GM21825 (cell line): Measurements from ENCODE around the gene NAA10.
"Not testable (repeated sequence)": the region's sequence is repeated elsewhere in the genome, so short reads cannot be mapped to it uniquely, and the experiment has no call there.

Source experiments
- ATAC-seq: cut with Tn5 transposase; IDR thresholded peaks from one replicate; pipeline ENCODE4 v1.9.1; 2021; ENCODE audit warnings: mild to moderate bottlenecking, moderate library complexity; ENCODE audit not compliant: unreplicated experiment

The NAA10 gene

GRCh38 chrX:153934762-153935325 lies at the start of gene NAA10:
TSS of gene NAA10 (minus strand) at chrX:153935037. CDS start at chrX:153934904, 133 bp downstream.
- peak; percentile 83 for ATAC-seq

GRCh38 chrX:153983321-153983801 lies 48.5 kb upstream of the NAA10 start:
- no peak for ATAC-seq

- ATAC-seq: no peak
Measured at GRCh38 chrX:153981771-153982533, 47.1 kb upstream of the NAA10 start.

- no peak for ATAC-seq
Measured at GRCh38 chrX:153981231-153981630, 46.4 kb upstream of the NAA10 start.

GRCh38 chrX:153980394-153980793 lies 45.6 kb upstream of the NAA10 start:
- not testable (repeated sequence) for ATAC-seq

GRCh38 chrX:153974726-153975286 lies 40.0 kb upstream of the NAA10 start:
- no peak for ATAC-seq

- ATAC-seq: no peak
Measured at GRCh38 chrX:153974003-153974725, 39.3 kb upstream of the NAA10 start.

GRCh38 chrX:153973127-153974002 lies 38.5 kb upstream of the NAA10 start:
- ATAC-seq: no peak

GRCh38 chrX:153972368-153973126 lies 37.7 kb upstream of the NAA10 start, which contains the start of gene TMEM187:
TSS of gene TMEM187 (plus strand) at chrX:153972754. CDS start at chrX:153982063, 9,309 bp downstream.
- peak; percentile 47 for ATAC-seq

- peak; percentile 37 for ATAC-seq
Measured at GRCh38 chrX:153971450-153972367, 36.9 kb upstream of the NAA10 start, which contains the start of gene HCFC1. TSS of gene HCFC1 (minus strand) at chrX:153971818. CDS start at chrX:153970840, 978 bp downstream.

GRCh38 chrX:153971124-153971449 lies 36.2 kb upstream of the NAA10 start:
- ATAC-seq: peak; percentile 42

GRCh38 chrX:153970357-153971123 lies 35.7 kb upstream of the NAA10 start:
- peak; percentile 2 for ATAC-seq

GRCh38 chrX:153969904-153970356 lies 35.1 kb upstream of the NAA10 start:
- ATAC-seq: no peak

GRCh38 chrX:153969125-153969903 lies 34.5 kb upstream of the NAA10 start:
- no peak for ATAC-seq

GRCh38 chrX:153968754-153969124 lies 33.9 kb upstream of the NAA10 start:
- ATAC-seq: no peak

GRCh38 chrX:153968255-153968654 lies 33.4 kb upstream of the NAA10 start:
- ATAC-seq: no peak
